ENCODE measurements around the gene ARHGAP32.

GRCh38 chr11:129202646-129203045 is 10.5 kb upstream of the ARHGAP32 start:
- TF ChIP-seq, protein P1, sequence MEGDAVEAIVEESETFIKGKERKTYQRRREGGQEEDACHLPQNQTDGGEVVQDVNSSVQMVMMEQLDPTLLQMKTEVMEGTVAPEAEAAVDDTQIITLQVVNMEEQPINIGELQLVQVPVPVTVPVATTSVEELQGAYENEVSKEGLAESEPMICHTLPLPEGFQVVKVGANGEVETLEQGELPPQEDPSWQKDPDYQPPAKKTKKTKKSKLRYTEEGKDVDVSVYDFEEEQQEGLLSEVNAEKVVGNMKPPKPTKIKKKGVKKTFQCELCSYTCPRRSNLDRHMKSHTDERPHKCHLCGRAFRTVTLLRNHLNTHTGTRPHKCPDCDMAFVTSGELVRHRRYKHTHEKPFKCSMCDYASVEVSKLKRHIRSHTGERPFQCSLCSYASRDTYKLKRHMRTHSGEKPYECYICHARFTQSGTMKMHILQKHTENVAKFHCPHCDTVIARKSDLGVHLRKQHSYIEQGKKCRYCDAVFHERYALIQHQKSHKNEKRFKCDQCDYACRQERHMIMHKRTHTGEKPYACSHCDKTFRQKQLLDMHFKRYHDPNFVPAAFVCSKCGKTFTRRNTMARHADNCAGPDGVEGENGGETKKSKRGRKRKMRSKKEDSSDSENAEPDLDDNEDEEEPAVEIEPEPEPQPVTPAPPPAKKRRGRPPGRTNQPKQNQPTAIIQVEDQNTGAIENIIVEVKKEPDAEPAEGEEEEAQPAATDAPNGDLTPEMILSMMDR (IDR thresholded peaks at IDR 0.05), result no peak
- TF ChIP-seq POLR2A (IDR thresholded peaks at IDR 0.05), result no peak
